Endothelial cell of umbilical vein (primary cell): ENCODE results near the gene KRTAP10-9. TPM values are rescaled to one million over a fixed set of nuclear protein-coding genes. Genes with fewer than 3 reads are reported as not detected.

ENCODE experiments used
- BruUV-seq: library from RNA; stranded (reverse); fragments of 400-500 nt; replicated peaks from 2 replicates; lab custom pipeline; 2021; lab: Mats Ljungman, UMichigan
- CTCF ChIA-PET: fragments of 300-600, 350-600 bp; sonication (Branson Sonifier 250); formaldehyde crosslinking; loops from one replicate; lab custom pipeline; 2021; ENCODE audit warnings: antibody characterized with exemption, inconsistent platforms; lab: Charles Lee
- POLR2A ChIA-PET: fragments of 300-600, 350-600 bp; sonication (Branson Sonifier 250); formaldehyde crosslinking; loops from one replicate; lab custom pipeline; 2021; ENCODE audit warnings: antibody characterized with exemption, inconsistent platforms; lab: Charles Lee
- DNase-seq: peaks from one replicate; pipeline ENCODE4 v3.0.0-alpha.2; 2011; ENCODE audit warnings: low read depth, low spot score
- FAIRE-seq: peaks from 2 replicates; lab custom pipeline; 2011; peaks lifted over from hg19 to GRCh38; lab: Jason Lieb, UNC
- H2AFZ ChIP-seq: 2 replicates; pipeline ENCODE4 v1.6.0; 2012; ENCODE audit warnings: low read depth, low read length, control low read depth, inconsistent platforms
- H3K27ac ChIP-seq: 2 replicates; pipeline ENCODE4 v1.5.1; 2011; ENCODE audit warnings: low read depth, mild to moderate bottlenecking, control low read depth, low read length, moderate library complexity; ENCODE audit not compliant: insufficient read depth
- H3K27me3 ChIP-seq, 2 experiments: 2 replicates each; pipeline versions ENCODE4 v1.6.0 to v1.6.1; 2011; ENCODE audit warnings: low read length in 2 of 2, mixed read lengths in 1 of 2; ENCODE audit not compliant: control insufficient read depth in 2 of 2, insufficient read depth in 2 of 2
- H3K36me3 ChIP-seq, 2 experiments: 2 replicates in 1 of 2; 3 replicates in 1 of 2; pipeline ENCODE4 v1.5.1; 2011; ENCODE audit warnings: low read length in 2 of 2, mild to moderate bottlenecking in 1 of 2, moderate library complexity in 1 of 2; ENCODE audit not compliant: control insufficient read depth in 2 of 2, insufficient read depth in 2 of 2; ENCODE audit errors: extremely low read depth in 1 of 2
- H3K4me1 ChIP-seq: 3 replicates; pipeline ENCODE4 v1.5.1; 2011; ENCODE audit warnings: mild to moderate bottlenecking, low read length; ENCODE audit not compliant: control insufficient read depth, insufficient read depth; ENCODE audit errors: extremely low read depth
- H3K4me2 ChIP-seq: 2 replicates; pipeline ENCODE4 v1.6.1; 2011; ENCODE audit warnings: low read length, control low read depth, mixed read lengths; ENCODE audit not compliant: insufficient read depth
- H3K4me3 ChIP-seq, 3 experiments: fragments of 200-600 bp in 1 of 3; sonication (generic), shearing (Covaris generic) in 1 of 3; replicated peaks in 1 of 3; 2 replicates each; pipeline ENCODE4 v1.5.1; 2011 to 2016; ENCODE audit warnings: control low read depth in 3 of 3, low read length in 3 of 3, mild to moderate bottlenecking in 2 of 3, inconsistent platforms in 1 of 3, low read depth in 1 of 3, moderate library complexity in 1 of 3; ENCODE audit not compliant: insufficient read depth in 1 of 3
- H3K79me2 ChIP-seq: 2 replicates; pipeline ENCODE4 v1.6.0; 2012; ENCODE audit warnings: low read length, inconsistent platforms; ENCODE audit not compliant: control insufficient read depth, insufficient read depth
- H3K9ac ChIP-seq: replicated peaks from 2 replicates; pipeline ENCODE3; 2011; ENCODE audit warnings: low read length, control low read depth; ENCODE audit not compliant: insufficient read depth; ENCODE audit errors: extremely low read depth
- H3K9me1 ChIP-seq: replicated peaks from 3 replicates; pipeline ENCODE4 v1.6.0; 2011; ENCODE audit warnings: mild to moderate bottlenecking, low read length; ENCODE audit not compliant: control insufficient read depth, insufficient read depth; ENCODE audit errors: extremely low read depth
- H3K9me3 ChIP-seq: replicated peaks from 2 replicates; pipeline ENCODE4 v1.5.1; 2012; ENCODE audit warnings: low read length, inconsistent platforms; ENCODE audit not compliant: control insufficient read depth, insufficient read depth
- H4K20me1 ChIP-seq: replicated peaks from 2 replicates; pipeline ENCODE3; 2011; ENCODE audit warnings: mild to moderate bottlenecking, low read length; ENCODE audit not compliant: control insufficient read depth, insufficient read depth; ENCODE audit errors: extremely low read depth
- CTCF ChIP-seq, 2 donors: IDR thresholded peaks; 1 replicate in 1 of 2; 2 replicates in 1 of 2; pipeline ENCODE4 v1.5.1; 2011; ENCODE audit warnings: low read length in 2 of 2, mild to moderate bottlenecking in 2 of 2, moderate library complexity in 2 of 2, control low read depth in 1 of 2, inconsistent platforms in 1 of 2, low read depth in 1 of 2; ENCODE audit not compliant: insufficient read depth in 1 of 2; ENCODE audit errors: extremely low read depth in 1 of 2
- EZH2 ChIP-seq: IDR thresholded peaks from 2 replicates; pipeline ENCODE4 v1.6.1; 2012; ENCODE audit warnings: borderline replicate concordance, low read depth, mild to moderate bottlenecking, moderate library complexity, low read length, inconsistent platforms; ENCODE audit not compliant: severe bottlenecking
- FOS ChIP-seq: IDR thresholded peaks from 2 replicates; pipeline ENCODE4 v1.6.1; 2011; ENCODE audit warnings: mild to moderate bottlenecking, low read length, moderate library complexity, borderline replicate concordance; ENCODE audit not compliant: insufficient read depth
- GATA2 ChIP-seq: IDR thresholded peaks from 2 replicates; pipeline ENCODE4 v1.7.0; 2011; ENCODE audit warnings: low read depth, mild to moderate bottlenecking, moderate library complexity, mixed read lengths, low read length; ENCODE audit not compliant: insufficient read length, insufficient read depth
- JUN ChIP-seq: IDR thresholded peaks from 2 replicates; pipeline ENCODE4 v1.6.1; 2011; ENCODE audit warnings: borderline replicate concordance, low read depth; ENCODE audit not compliant: insufficient read length, insufficient read depth
- MAX ChIP-seq: IDR thresholded peaks from 2 replicates; pipeline ENCODE4 v1.6.1; 2011; ENCODE audit not compliant: insufficient read depth, insufficient read length
- MYC ChIP-seq: IDR thresholded peaks from one replicate; pipeline ENCODE4 v1.6.1; 2011; ENCODE audit warnings: mild to moderate bottlenecking, low read depth, low read length
- POLR2A ChIP-seq: IDR thresholded peaks from 2 replicates; pipeline ENCODE4 v1.6.1; 2012; ENCODE audit warnings: low read depth, mild to moderate bottlenecking, control low read depth, low read length
- POLR2AphosphoS5 ChIP-seq: IDR thresholded peaks from 2 replicates; pipeline ENCODE4 v1.6.1; 2012; ENCODE audit warnings: low read depth, mild to moderate bottlenecking, control low read depth, low read length, moderate library complexity; ENCODE audit not compliant: insufficient read depth
- dilution Hi-C: fragments of 300-500 bp; cut with MboI; formaldehyde crosslinking; loops from one replicate; pipeline ENCODE4 v1.15.0; 2019; ENCODE audit warnings: low sequenced_read_pairs; ENCODE audit not compliant: extremely low pct_ligation_motif_present
- intact Hi-C: fragments of 100-400 bp; cut with micrococcal nuclease; formaldehyde crosslinking; loops from one replicate; pipeline ENCODE4 v1.10.0; 2022
- polyA plus RNA-seq, 4 experiments: library from polyadenylated mRNA; depleted of rRNA in 3 of 4; stranded (reverse) in 3 of 4; unstranded in 1 of 4; fragments of >200 nt; gene quantifications; 2 replicates each; pipeline versions ENCODE4 v1.2.1 to v1.2.3, GENCODE V29; 2011 to 2012; ENCODE audit warnings: missing spikeins in 1 of 4
- total RNA-seq: library from RNA; stranded (reverse); gene quantifications from 2 replicates; pipeline ENCODE4 v1.2.3, GENCODE V29; 2021

KRTAP10-9 gene
- total and polyA plus RNA-seq, 2 donors (not counting 3 experiments of a cell fraction or from before 2014, with no cell fraction given) = not detected

DNA sequence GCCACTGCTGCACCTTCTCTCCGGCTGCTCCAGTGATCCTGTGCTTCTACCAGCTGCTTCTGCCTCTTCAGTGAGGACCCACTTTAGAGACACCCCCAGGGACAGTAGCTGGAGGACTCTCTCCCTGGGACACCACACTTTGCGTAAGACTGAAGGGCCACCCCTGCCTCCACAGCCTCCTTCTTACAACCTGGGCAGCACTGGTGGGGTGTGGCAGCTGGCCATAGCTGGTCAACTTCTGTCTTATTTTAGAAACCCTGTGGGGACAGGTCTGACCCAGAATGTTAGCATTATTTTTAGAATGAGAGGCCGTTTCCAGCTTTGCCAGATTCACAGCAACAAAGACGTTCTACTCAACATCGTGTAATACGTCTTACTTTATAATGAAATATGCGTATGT is 1.1 kb upstream of the KRTAP10-9 start:
- Histone ChIP-seq H3K27me3 (no peaks in the 10 kb centered on the region), H3K9me3 (no peaks in the 10 kb centered on the region), H3K4me3 (no peak overlapping the region), H3K4me1 (no peaks in the 10 kb centered on the region), H3K36me3 (no peaks in the 10 kb centered on the region), H2AFZ (no peak overlapping the region), H3K9me1 (no peaks in the 10 kb centered on the region), H3K4me2 (no peak overlapping the region), H3K27ac (no peak overlapping the region), H4K20me1 (no peaks in the 10 kb centered on the region), H3K79me2 (no peaks in the 10 kb centered on the region), H3K9ac (no peak overlapping the region)
- intact Hi-C loops (no loop called here), dilution Hi-C loops (no loop called here)
- ChIA-PET POLR2A (no interaction called here), CTCF (no interaction called here)
- DNase-seq = no peak
- BruUV-seq = no TSS peak
- no peak for FAIRE-seq
- TF ChIP-seq POLR2AphosphoS5 (no peak), EZH2 (no peak), GATA2 (no peak), FOS (no peak), MAX (no peak), MYC (no peak), CTCF (IDR thresholded peaks at IDR 0.05; ENCODE audit: extremely low read depth in 1 of 2, insufficient read depth in 1 of 2, low read depth in 1 of 2, low read length in 2 of 2) (no peak), POLR2A (no peak), JUN (no peak)
